GM23338 (cell line): ENCODE measurements around the gene CCDC146.
"Not testable (repeated sequence)": the region's sequence is repeated elsewhere in the genome, so short reads cannot be mapped to it uniquely, and the experiment has no call there.

Experiments
- CREB1 ChIP-seq: fragments of 250-450 bp; sonication (Bioruptor Pico); IDR thresholded peaks from 2 replicates; pipeline ENCODE4 v1.5.0; 2020; ENCODE audit warnings: low read depth, mild to moderate bottlenecking, moderate library complexity
- EZH2 ChIP-seq: fragments of 200-600 bp; sonication (generic); IDR thresholded peaks from one replicate; pipeline ENCODE4 v1.8.0; 2017; ENCODE audit warnings: antibody characterized with exemption, mild to moderate bottlenecking, low read depth; ENCODE audit not compliant: unreplicated experiment
- EZH2phosphoT487 ChIP-seq: fragments of 200-600 bp; sonication (generic); IDR thresholded peaks from one replicate; pipeline ENCODE4 v1.8.1; 2018; ENCODE audit warnings: antibody characterized with exemption; ENCODE audit not compliant: unreplicated experiment
- JUNB ChIP-seq: IDR thresholded peaks from one replicate; pipeline ENCODE4 v1.6.1; 2016; ENCODE audit warnings: antibody characterized with exemption; ENCODE audit not compliant: unreplicated experiment
- NANOG ChIP-seq: IDR thresholded peaks from 2 replicates; pipeline ENCODE4 v1.6.1; 2016; ENCODE audit warnings: antibody characterized with exemption, borderline replicate concordance
- POLR2AphosphoS5 ChIP-seq: IDR thresholded peaks from 2 replicates; pipeline ENCODE4 v1.6.1; 2016; ENCODE audit warnings: antibody characterized with exemption, low read depth
- ZNF114 ChIP-seq: fragments of 250-450 bp; sonication (Bioruptor Pico); IDR thresholded peaks from 2 replicates; pipeline ENCODE4 v1.5.0; 2020; ENCODE audit warnings: mild to moderate bottlenecking, moderate library complexity
- ZNF331 ChIP-seq: fragments of 250-450 bp; sonication (Bioruptor Pico); IDR thresholded peaks from 2 replicates; pipeline ENCODE4 v1.5.0; 2020; ENCODE audit warnings: low read depth, mild to moderate bottlenecking, moderate library complexity
- TF ChIP-seq, protein P1 (sequence below), 2 experiments: fragments of 200-600 bp in 1 of 2; sonication (generic) in 1 of 2; conservative IDR thresholded peaks; 2 replicates each; pipeline versions ENCODE4 v1.5.1 to v1.6.1; 2016 to 2017; ENCODE audit warnings: antibody characterized with exemption in 2 of 2, low read depth in 2 of 2, mild to moderate bottlenecking in 2 of 2, moderate library complexity in 1 of 2
- TF ChIP-seq, protein P2 (sequence below): IDR thresholded peaks from one replicate; pipeline ENCODE4 v1.6.1; 2018; ENCODE audit warnings: antibody characterized with exemption; ENCODE audit not compliant: unreplicated experiment
- TF ChIP-seq, protein P3 (sequence below): IDR thresholded peaks from 2 replicates; pipeline ENCODE4 v1.6.1; 2016; ENCODE audit warnings: antibody characterized with exemption

DNA sequence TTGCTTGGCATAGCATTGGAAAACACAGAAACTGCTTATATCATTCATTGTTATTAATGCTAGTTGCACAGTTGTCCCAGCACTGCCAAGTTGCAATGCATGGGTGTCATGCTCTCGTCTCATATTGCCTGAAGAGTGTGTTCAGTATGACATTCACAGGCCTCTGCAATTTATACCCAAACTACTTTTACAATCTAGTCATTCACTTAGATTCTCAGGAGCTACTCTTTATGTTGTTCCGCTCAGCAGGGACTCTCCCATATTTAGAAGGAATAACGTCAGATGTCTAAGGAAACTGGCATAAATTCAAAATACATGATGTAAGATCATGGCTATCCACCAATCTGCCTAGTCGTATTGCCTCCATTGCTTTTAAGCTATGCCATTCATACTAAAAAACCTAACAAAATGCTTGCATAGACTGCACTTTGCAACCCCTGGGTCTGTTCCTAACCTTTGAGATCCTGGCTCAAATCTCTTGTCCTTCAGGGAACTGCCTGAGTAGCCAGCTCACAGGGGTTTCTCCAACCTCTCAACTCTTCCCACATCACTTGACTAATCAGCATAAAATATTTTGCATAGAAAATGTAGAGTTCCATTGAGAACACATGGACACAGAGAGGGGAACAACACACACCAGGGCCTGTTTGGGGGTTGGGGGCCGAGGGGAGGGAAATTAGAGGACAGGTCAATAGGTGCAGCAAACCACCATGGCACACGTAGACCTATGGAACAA is 50.2 kb downstream of the CCDC146 start:
- TF ChIP-seq, protein P1, sequence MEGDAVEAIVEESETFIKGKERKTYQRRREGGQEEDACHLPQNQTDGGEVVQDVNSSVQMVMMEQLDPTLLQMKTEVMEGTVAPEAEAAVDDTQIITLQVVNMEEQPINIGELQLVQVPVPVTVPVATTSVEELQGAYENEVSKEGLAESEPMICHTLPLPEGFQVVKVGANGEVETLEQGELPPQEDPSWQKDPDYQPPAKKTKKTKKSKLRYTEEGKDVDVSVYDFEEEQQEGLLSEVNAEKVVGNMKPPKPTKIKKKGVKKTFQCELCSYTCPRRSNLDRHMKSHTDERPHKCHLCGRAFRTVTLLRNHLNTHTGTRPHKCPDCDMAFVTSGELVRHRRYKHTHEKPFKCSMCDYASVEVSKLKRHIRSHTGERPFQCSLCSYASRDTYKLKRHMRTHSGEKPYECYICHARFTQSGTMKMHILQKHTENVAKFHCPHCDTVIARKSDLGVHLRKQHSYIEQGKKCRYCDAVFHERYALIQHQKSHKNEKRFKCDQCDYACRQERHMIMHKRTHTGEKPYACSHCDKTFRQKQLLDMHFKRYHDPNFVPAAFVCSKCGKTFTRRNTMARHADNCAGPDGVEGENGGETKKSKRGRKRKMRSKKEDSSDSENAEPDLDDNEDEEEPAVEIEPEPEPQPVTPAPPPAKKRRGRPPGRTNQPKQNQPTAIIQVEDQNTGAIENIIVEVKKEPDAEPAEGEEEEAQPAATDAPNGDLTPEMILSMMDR (conservative IDR thresholded peaks at IDR 0.05; ENCODE audit: low read depth in 2 of 2) = not testable (repeated sequence)
- TF ChIP-seq POLR2AphosphoS5; EZH2phosphoT487; EZH2; CREB1 (CRISPR knock-in tag); JUNB; ZNF331 (CRISPR knock-in tag); NANOG; ZNF114 (CRISPR knock-in tag): not testable (repeated sequence)
- TF ChIP-seq, protein P2, sequence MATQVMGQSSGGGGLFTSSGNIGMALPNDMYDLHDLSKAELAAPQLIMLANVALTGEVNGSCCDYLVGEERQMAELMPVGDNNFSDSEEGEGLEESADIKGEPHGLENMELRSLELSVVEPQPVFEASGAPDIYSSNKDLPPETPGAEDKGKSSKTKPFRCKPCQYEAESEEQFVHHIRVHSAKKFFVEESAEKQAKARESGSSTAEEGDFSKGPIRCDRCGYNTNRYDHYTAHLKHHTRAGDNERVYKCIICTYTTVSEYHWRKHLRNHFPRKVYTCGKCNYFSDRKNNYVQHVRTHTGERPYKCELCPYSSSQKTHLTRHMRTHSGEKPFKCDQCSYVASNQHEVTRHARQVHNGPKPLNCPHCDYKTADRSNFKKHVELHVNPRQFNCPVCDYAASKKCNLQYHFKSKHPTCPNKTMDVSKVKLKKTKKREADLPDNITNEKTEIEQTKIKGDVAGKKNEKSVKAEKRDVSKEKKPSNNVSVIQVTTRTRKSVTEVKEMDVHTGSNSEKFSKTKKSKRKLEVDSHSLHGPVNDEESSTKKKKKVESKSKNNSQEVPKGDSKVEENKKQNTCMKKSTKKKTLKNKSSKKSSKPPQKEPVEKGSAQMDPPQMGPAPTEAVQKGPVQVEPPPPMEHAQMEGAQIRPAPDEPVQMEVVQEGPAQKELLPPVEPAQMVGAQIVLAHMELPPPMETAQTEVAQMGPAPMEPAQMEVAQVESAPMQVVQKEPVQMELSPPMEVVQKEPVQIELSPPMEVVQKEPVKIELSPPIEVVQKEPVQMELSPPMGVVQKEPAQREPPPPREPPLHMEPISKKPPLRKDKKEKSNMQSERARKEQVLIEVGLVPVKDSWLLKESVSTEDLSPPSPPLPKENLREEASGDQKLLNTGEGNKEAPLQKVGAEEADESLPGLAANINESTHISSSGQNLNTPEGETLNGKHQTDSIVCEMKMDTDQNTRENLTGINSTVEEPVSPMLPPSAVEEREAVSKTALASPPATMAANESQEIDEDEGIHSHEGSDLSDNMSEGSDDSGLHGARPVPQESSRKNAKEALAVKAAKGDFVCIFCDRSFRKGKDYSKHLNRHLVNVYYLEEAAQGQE = not testable (repeated sequence)
- TF ChIP-seq, protein P3, sequence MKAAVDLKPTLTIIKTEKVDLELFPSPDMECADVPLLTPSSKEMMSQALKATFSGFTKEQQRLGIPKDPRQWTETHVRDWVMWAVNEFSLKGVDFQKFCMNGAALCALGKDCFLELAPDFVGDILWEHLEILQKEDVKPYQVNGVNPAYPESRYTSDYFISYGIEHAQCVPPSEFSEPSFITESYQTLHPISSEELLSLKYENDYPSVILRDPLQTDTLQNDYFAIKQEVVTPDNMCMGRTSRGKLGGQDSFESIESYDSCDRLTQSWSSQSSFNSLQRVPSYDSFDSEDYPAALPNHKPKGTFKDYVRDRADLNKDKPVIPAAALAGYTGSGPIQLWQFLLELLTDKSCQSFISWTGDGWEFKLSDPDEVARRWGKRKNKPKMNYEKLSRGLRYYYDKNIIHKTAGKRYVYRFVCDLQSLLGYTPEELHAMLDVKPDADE = not testable (repeated sequence)
